ACHN (cell line): ENCODE results near the gene CCDC74A.
"Not testable (repeated sequence)": the region's sequence is repeated elsewhere in the genome, so short reads cannot be mapped to it uniquely, and the experiment has no call there.

Source experiments
- DNase-seq: peaks from one replicate; pipeline ENCODE4 v3.0.0-alpha.2; 2015
- in situ Hi-C: cut with HindIII; loops from 2 replicates; pipeline ENCODE4 v1.10.0; 2017; ENCODE audit warnings: low sequenced_read_pairs, low pct_ligation_motif_present, low pct_unique_long_range_greater_than_20kb

The CCDC74A gene

GRCh38 chr2:131521524-131521923 is 6.2 kb upstream of the CCDC74A start:
- in situ Hi-C loops, DNase-seq: not testable (repeated sequence)

DNA sequence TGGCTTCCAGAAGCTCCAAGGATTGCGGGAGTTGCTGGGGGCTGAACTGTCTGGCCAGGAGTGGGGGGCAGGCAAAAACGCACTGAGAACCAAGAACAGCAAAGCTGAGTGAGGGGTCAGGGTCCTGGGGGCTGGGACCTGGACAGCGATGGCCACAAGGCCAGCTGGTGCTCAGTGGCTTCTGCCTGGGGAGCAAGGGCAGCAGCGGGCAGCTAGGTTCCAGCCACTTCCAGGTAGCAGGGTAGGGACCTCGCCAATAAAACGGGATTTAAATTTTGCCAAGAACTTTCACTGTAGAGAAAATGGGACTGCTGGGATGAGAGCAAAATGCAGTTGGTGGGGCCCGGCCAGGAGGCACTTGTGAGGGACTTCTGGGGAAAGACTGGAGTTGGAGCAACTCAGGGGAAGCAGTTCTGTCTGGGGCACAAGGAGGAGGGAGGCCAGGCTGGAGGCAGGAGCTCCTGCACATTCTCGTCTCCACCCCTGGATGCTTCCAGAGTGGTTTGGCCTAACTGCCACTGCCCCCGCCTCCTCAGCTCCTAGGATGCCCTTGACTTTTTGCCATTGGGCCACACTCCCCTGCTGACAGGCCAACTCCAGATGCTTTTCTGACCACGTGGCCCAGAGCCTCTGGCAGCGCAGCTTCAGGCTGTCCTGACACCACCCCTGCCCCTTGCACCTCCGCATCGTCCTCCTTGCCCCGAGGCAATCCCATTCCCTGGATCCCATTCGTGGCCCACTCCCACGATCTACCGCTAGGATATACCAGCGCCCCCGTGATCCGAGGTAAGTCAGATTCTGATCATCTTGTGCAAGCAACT is 5.5 kb upstream of the CCDC74A start:
- no peak for DNase-seq
- in situ Hi-C loops = no loop called here

GRCh38 chr2:131525256-131525655 is 2.4 kb upstream of the CCDC74A start:
- DNase-seq, in situ Hi-C loops: not testable (repeated sequence)

GRCh38 chr2:131528981-131529863 is 1.5 kb downstream of the CCDC74A start:
- in situ Hi-C loops, DNase-seq: not testable (repeated sequence)

- DNase-seq, in situ Hi-C loops: not testable (repeated sequence)
Measured at GRCh38 chr2:131529864-131530445, 2.3 kb downstream of the CCDC74A start.

GRCh38 chr2:131530626-131531344 is 3.1 kb downstream of the CCDC74A start:
- in situ Hi-C loops, DNase-seq: not testable (repeated sequence)

DNA sequence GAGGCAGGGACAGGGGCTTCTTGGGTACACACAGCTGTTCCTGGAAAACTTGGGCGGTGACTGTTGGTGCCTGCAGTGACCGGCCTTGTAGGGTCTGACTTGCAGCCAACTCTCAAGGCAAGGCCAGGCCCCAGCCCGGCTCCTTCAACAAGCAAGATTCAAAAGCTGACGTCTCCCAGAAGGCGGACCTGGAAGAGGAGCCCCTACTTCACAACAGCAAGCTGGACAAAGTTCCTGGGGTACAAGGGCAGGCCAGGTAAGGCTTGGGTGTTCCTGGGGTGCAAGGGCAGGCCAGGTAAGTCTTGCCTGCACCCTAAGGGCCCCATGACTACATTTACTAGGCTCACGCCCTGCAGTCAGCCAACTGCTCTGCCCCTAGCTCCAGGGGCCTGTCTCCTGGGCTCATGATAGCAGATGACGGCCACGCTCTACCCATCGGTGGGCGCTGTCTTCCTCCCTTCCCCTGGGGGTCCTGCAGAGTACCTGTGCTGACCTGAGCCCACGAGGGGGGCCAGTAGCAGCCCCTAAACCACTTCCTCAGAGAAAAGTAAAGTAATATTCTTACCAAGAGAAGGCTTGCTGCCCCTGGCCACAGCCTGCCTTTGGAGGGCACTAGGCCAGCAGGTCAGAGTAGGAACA is 4.0 kb downstream of the CCDC74A start:
- in situ Hi-C loops, DNase-seq: not testable (repeated sequence)

- DNase-seq, in situ Hi-C loops: not testable (repeated sequence)
Measured at GRCh38 chr2:131532723-131533608, 5.3 kb downstream of the CCDC74A start.

GRCh38 chr2:131533609-131534316 is 6.1 kb downstream of the CCDC74A start:
- DNase-seq, in situ Hi-C loops: not testable (repeated sequence)

DNA sequence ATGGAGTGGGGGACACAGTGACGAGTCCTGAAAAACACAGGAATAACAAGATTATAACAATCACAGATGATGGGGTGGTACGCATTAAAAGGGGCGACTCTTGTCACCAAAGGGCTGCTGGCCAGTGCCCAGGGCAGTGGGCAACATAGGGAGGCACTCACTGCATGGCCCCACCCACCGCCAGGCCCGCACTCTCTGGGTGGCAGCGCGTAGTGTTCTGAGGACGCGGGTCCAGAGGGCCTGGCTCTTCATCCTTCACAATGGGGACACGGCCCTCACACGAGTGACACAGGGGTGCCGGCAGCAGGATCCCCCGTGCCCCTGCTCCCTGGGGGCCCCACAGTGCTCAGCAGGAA is 6.6 kb downstream of the CCDC74A start:
- in situ Hi-C loops = not testable (repeated sequence)

DNA sequence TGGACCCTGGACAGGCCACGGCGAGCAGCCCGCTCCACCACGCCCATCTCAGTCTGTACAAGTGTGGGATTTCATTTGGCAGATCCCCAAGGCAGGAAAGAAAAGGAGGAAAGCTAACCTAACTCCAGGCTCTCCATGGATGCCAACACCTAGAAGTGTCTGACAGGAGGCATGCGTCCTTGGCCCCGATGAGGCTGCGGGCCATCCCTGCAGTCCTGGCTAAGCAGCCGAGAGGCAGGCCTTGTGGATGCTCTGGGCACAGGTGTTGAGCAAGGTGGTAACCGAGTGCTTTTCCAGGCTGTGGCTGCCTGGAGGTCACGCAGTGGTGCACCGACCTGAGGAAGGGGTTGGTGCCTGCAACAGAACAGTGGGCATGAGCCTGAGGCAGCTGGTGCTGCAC is 7.3 kb downstream of the CCDC74A start:
- in situ Hi-C loops, DNase-seq: not testable (repeated sequence)

More for the DNA sequence above, 6.6 kb downstream of the CCDC74A start:
- not testable (repeated sequence) for DNase-seq

GRCh38 chr2:131535526-131535925 is 7.8 kb downstream of the CCDC74A start:
- in situ Hi-C loops = no loop called here
- DNase-seq = no peak

DNA sequence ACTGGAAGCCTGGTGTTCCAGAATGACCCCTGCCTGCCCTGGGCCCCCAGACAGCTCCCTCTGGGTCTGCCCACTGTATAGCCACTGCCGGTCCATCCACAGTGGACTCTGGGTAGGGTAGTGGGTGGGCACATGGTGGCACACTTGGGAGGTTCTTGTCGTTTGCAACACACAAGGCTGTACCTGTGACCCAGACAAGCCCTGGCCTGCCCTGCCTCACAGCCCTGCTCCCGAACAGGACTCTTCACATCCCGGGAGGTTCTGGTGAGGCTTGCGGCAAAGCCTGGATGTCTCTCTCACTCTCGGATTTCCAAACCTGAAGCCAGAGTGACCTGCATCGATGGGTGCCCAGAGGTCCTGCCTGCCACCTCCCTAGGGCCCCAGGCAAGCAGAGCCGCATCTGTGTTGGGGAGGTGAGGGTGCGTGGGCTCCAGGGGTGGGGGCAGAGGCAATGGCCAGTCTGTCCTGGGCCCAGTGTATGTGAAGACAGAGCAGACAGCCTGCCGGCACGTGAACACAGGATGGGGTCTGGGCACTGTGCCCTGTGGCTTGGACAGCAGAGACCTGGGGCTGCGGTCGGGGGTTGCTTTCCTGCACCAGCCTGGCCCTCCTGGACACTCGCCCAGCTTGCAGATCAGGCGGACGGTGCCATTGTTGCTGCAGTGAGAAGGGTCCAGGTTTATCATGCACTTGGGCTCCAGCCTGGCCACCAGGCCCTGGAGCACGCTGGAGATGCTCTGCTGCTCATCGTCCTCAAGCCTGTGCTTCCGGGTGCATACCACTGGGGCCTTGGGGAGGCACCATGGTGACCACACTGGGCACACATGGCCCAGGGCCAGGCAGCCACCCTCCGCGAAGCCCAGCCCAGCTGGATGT is 8.5 kb downstream of the CCDC74A start:
- DNase-seq, in situ Hi-C loops: not testable (repeated sequence)

GRCh38 chr2:131536841-131537240 is 9.2 kb downstream of the CCDC74A start:
- DNase-seq, in situ Hi-C loops: not testable (repeated sequence)

- DNase-seq, in situ Hi-C loops: not testable (repeated sequence)
Measured at GRCh38 chr2:131538856-131539255, 11.2 kb downstream of the CCDC74A start.
